HG03439 (cell line): ENCODE results near the gene LTBP1.

Source experiments
- ATAC-seq: cut with Tn5 transposase; IDR thresholded peaks from one replicate; pipeline ENCODE4 v1.9.1; 2021; ENCODE audit warnings: mild to moderate bottlenecking, moderate library complexity; ENCODE audit not compliant: unreplicated experiment

Gene LTBP1

GRCh38 chr2:33072614-33073013 lies 125.9 kb downstream of the LTBP1 start:
- ATAC-seq, result no peak

GRCh38 chr2:33073018-33073417 lies 126.3 kb downstream of the LTBP1 start:
- ATAC-seq, result no peak

GRCh38 chr2:33074197-33074596 lies 127.4 kb downstream of the LTBP1 start:
- ATAC-seq, result no peak

DNA sequence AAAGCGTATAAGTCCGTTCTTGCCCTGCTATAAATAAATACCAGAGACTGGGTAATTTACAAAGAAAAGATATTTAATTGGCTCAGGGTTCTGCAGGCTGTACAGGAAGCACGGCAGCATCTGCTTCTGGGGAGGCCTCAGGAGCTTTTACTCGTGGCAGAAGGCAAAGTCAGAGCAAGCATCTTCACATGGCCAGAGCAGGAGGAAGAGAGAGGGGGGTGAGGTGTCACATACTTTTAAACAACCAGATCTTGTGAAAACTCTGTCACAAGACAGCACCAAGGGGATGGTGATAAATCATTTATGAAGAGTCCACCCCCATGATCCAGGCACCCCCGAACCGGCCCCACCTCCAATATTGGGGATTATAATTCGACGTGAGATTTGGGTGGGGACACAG lies 130.6 kb downstream of the LTBP1 start:
- no peak for ATAC-seq

DNA sequence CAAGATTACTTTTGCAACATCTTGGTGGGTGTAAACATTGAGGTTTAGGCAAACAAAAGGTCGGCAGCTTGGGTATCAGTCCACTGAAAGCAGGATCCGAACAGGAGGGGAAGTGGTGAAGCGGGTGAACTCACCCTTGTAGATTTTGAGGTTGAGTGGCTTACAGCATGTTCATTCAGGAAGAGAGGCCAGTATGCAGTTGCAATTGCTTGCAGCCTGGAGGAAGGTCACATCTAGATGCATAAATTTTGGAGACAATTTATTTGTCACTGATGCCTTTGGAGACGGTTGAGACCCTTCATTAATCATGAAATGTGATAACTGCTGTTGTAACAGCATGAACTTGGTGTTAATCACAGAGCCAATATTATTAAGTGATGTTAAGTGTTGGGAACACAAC lies 131.1 kb downstream of the LTBP1 start:
- ATAC-seq, result no peak

DNA sequence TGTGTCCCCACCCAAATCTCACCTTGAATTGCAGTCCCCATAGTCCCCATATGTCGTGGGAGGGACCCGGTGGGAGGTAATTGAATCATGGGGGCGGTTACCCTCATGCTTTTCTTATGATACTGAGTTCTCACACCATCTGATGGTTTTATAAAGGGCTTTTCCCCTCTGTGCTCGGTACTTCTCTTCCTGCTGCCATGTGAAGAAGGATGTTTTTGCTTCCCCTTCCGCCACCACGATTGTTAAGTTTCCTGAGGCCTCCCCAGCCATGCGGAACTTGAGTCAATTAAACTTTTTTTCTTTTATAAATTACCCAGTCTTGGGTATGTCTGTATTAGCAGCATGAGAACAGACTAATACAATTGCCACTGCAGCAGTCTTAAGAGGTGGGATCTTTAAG lies 134.9 kb downstream of the LTBP1 start:
- no peak for ATAC-seq

DNA sequence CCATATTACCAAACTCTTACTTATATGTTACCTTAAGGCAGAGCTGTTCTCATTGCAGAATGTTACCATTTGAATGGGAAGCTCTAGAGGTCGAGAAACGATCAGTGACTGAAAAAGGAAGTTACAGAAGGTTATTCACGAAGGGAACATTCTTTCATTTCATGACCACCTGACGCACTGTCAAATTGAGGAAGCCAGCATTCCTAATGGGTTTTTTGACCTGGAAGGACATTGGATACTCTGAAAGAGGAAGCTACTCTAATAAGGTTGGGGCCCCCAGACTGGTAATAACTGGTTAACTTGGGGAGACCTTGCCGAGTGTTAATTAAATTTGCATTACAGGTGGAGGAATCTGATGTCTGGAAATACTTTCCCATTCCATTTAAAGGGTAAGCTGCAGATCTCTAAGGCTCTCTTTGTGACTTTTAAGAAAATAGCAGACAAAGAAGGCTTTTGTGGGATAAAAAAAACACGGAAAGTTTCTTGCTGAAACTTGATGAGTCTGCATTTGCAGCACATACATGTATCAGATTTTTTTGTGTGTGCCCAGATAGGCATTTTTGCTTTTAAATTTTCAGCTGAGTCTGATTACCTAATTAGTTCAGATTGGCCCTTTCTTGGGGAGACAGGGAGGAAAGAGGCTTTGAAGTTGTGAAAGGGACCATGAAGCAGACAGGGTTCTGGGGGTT lies 137.1 kb downstream of the LTBP1 start:
- ATAC-seq, result no peak

DNA sequence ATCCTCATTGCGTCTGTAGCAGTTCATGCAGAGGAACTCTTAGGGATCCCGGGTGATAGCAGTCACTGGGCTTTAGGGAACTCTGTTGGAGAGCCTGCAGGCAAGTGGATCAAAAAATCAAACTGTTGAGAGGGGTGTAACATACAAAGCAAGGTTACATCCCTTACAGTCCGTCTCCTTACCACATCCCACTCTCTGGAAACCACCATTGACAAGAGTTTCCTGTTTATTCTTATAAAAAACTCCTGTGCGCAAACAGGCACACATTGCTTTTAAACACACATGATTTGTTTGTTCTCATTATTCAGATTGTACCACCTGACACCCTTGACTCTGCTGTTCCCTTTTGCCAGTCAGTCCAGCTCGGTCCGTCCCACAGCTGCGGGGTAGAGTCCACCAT lies 137.7 kb downstream of the LTBP1 start:
- ATAC-seq, result no peak

DNA sequence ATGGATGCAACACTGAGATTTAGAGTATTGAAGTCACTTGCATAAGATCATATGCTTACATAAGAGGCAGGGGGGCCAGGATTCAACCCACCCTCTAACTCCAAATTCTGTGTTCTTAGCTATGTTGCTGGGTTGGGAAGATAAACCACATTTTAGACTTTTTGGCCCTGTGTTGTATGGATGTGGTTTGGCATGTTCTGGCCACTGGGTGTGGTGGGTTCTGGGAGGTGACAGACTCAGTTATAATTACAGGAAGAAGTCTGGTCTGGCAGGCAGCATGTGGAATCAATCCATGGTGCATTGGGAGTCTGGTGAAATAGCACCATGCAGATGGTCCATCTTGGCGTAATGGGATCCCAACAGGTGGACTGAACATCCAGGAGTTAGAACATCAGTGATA lies 138.9 kb downstream of the LTBP1 start:
- ATAC-seq, result no peak

GRCh38 chr2:33086400-33087015 lies 139.8 kb downstream of the LTBP1 start:
- no peak for ATAC-seq

GRCh38 chr2:33090553-33091134 lies 143.9 kb downstream of the LTBP1 start:
- ATAC-seq, result no peak

DNA sequence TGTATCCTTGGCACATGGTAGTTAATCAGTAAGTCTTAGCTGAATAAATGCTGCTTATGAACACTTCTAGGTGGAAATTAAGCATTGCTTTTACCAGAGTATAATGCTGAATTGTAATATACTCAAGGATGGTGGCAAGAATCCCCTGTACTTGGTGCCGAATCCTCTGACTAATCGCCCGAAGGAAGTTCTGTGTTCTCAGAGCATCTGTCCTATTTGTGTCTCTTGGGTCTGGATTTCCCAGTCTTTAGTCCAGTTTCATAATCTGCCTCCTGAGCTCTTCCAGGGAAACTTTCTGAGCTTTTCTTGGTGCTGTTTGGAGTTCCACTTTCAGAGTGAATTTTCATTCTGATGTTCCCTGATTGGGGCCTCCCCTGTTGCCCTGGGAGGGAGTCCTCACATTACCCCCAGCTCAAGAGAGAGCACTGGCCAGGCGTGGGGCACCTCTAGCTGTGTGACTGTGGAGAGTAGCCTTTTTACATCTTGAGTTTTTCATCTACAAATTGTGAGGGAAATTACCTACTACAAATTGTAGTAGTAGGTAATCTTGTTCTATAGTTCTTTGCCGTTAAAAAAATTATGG lies 144.9 kb downstream of the LTBP1 start:
- ATAC-seq, result no peak

DNA sequence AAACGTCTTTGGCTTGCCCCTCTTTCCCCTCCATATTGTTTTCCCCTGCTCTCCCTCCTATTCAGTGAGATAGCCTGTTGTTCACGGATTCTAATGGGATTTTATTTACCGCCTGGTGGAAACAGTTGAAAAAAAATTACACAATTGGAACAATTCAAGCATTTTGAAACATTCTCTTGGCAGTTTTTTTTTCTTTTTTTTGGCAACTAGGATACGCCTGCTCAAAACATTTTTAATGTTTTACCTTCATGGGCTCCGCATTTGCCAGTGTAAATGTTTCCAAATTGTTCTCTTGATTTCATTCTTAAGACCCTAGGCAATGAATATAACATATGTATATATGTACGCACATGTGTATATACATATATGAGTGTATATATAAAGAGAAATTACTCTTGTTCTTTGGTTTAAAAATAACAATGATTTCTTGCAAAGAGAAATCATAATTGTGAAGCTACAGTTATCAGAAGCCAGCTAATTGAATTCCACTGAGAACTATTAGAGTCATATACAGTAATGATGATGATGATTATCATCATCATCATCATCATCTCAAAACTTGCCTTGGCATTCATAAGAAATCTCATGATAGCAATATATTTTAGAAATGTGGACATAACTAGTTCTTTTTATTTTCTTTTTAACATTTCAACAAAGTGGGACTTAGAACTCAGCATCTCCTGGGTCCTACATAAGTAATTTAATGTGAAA lies 146.7 kb downstream of the LTBP1 start:
- ATAC-seq, result no peak

GRCh38 chr2:33094303-33094702 lies 147.6 kb downstream of the LTBP1 start:
- no peak for ATAC-seq

GRCh38 chr2:33099989-33100388 lies 153.2 kb downstream of the LTBP1 start:
- ATAC-seq, result no peak

GRCh38 chr2:33100921-33101320 lies 154.2 kb downstream of the LTBP1 start:
- ATAC-seq, result no peak

GRCh38 chr2:33104052-33104623 lies 157.4 kb downstream of the LTBP1 start:
- ATAC-seq, result no peak

DNA sequence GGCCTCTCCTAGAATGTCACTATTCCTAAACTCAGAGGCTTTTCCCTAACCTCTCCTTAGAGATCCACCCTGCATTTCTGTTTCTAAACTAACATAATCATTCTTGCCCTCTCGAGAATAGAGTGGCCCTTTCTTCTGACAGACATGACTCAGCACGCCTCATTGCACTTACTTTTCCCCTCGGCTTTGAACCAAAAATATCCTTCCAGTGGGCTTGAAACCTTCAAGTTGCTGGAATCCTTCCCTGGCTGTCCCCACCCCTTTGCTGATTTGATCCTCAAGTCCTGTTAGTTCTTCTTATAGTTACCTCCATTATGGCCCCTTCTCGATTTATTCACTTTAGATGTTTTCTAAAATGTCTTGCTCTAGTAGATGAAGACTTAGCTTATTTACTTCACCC lies 158.0 kb downstream of the LTBP1 start:
- no peak for ATAC-seq

DNA sequence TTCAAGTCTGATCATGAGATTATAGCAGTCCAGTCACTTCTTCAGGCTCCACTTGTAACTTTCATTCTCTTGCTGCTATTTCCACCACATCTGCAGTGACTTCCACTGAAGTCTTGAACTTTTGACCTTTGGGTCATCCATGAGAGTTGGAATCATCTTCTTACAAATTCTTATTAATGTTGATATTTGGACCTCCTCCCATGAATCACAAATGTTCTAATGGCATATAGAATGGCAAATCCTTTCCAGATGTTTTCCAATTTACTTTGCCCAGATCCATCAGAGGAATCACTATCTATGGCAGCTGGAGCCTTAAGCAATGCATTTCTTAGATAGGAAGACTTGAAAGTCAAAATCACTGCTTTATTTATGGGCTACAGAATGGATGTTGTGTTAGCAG lies 159.4 kb downstream of the LTBP1 start:
- ATAC-seq, result no peak

- ATAC-seq, result no peak
Measured at GRCh38 chr2:33107690-33108482, 161.1 kb downstream of the LTBP1 start.
